ENCODE data around the gene HSBP1.

HSBP1 gene

GRCh38 chr16:83807710-83808572 is at the start of gene HSBP1:
TSS of gene HSBP1 (plus strand) at chr16:83807978. CDS start at chr16:83808077, 99 bp downstream.
- TF ChIP-seq RAD21 (IDR thresholded peaks at IDR 0.05; ENCODE audit: low read depth) (no peak), USF1 (IDR thresholded peaks at IDR 0.05) (no peak), NFIC (IDR thresholded peaks at IDR 0.05) (peak; percentile 48; the same call in 1 of the 2 replicates), TCF12 (IDR thresholded peaks at IDR 0.05; ENCODE audit: low read depth) (peak; percentile 47; the same call in 1 of the 2 replicates), CREB1 (IDR thresholded peaks at IDR 0.05; ENCODE audit: low read depth) (no peak), ZBTB7A (IDR thresholded peaks at IDR 0.05; ENCODE audit: low read depth) (no peak), YY1 (IDR thresholded peaks at IDR 0.05; ENCODE audit: low read depth) (0 out of 2 replicates have a peak, but pooled peaks have one; percentile 36), TEAD4 (IDR thresholded peaks at IDR 0.05) (no peak), CEBPB (IDR thresholded peaks at IDR 0.05) (no peak), FOXM1 (IDR thresholded peaks at IDR 0.05; ENCODE audit: borderline replicate concordance, low read depth) (no peak), EGR1 (IDR thresholded peaks at IDR 0.05) (no peak), EP300 (IDR thresholded peaks at IDR 0.05; ENCODE audit: borderline replicate concordance) (0 out of 2 replicates have a peak, but pooled peaks have one; percentile 25), TAF1 (IDR thresholded peaks at IDR 0.05; ENCODE audit: low read depth) (peak; percentile 75)
- TF ChIP-seq, protein P1, sequence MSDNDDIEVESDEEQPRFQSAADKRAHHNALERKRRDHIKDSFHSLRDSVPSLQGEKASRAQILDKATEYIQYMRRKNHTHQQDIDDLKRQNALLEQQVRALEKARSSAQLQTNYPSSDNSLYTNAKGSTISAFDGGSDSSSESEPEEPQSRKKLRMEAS (IDR thresholded peaks at IDR 0.05): peak; percentile 66; the same call in 1 of the 2 replicates
- TF ChIP-seq, protein P2, sequence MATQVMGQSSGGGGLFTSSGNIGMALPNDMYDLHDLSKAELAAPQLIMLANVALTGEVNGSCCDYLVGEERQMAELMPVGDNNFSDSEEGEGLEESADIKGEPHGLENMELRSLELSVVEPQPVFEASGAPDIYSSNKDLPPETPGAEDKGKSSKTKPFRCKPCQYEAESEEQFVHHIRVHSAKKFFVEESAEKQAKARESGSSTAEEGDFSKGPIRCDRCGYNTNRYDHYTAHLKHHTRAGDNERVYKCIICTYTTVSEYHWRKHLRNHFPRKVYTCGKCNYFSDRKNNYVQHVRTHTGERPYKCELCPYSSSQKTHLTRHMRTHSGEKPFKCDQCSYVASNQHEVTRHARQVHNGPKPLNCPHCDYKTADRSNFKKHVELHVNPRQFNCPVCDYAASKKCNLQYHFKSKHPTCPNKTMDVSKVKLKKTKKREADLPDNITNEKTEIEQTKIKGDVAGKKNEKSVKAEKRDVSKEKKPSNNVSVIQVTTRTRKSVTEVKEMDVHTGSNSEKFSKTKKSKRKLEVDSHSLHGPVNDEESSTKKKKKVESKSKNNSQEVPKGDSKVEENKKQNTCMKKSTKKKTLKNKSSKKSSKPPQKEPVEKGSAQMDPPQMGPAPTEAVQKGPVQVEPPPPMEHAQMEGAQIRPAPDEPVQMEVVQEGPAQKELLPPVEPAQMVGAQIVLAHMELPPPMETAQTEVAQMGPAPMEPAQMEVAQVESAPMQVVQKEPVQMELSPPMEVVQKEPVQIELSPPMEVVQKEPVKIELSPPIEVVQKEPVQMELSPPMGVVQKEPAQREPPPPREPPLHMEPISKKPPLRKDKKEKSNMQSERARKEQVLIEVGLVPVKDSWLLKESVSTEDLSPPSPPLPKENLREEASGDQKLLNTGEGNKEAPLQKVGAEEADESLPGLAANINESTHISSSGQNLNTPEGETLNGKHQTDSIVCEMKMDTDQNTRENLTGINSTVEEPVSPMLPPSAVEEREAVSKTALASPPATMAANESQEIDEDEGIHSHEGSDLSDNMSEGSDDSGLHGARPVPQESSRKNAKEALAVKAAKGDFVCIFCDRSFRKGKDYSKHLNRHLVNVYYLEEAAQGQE (IDR thresholded peaks at IDR 0.05; ENCODE audit: low read depth): peak; percentile 58

DNA sequence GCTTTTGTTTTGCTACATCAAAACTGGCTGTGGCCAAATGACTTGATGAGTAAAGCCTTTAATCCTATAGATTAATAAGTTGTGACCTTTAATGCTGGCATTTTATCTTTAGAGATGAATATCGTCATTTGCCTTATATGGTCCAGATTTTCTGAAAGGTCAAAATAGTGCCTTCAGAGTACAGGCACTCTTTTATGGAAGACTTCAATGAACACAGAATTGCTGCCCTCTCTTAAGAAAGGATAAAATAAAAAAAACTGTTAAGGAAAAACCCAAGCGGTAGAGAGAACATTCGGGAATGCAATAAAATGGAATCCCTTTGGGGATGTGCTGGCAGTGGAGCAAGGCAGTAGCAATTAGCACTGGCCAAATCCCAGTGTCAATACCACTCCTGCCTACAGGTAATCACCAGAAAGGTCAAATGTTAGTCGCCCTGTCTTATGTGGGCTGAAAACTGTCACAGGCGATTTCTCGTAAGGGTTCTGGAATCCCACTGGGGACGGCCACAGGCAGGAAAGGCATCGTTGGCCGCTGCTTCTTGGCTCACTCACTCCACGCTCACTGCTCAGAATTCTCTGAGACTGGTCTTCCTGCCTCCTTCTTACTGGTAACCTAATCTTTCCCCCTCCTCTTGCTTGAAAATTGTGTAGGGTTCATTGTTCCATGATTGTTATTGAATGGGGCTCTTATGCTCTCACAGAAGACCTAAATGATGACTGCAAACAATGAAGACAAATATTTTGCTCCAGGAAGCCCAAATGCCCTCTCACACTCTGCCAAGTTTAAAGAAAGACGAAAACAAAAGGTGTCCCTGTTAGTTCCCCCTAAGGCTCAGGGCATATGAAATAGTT is 45.4 kb upstream of the HSBP1 start:
- TF ChIP-seq CREB1 (IDR thresholded peaks at IDR 0.05; ENCODE audit: low read depth): no peak
- no peak for TF ChIP-seq NFIC (IDR thresholded peaks at IDR 0.05)
- TF ChIP-seq ZBTB7A (IDR thresholded peaks at IDR 0.05; ENCODE audit: low read depth): no peak
- TF ChIP-seq YY1 (IDR thresholded peaks at IDR 0.05; ENCODE audit: low read depth): no peak
- no peak for TF ChIP-seq FOXM1 (IDR thresholded peaks at IDR 0.05; ENCODE audit: borderline replicate concordance, low read depth)

DNA sequence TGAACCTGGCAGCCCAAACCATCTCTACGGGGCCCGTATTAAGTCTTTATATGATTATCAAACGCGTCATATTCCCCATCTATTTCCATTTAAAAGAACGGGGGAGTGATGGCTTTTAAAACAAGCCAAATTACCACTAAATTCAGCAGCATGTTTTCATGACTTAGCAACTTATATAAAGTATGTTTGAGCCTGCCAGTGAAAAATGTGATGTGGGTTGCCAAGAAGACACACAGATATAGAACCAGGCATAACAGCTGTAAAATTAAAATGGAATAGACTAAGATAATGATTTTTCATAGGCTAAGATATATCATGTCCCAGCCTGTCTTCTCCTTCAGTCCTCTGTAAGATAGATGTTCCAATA is 44.8 kb upstream of the HSBP1 start:
- TF ChIP-seq EGR1 (IDR thresholded peaks at IDR 0.05) (no peak), USF1 (IDR thresholded peaks at IDR 0.05) (no peak), RAD21 (IDR thresholded peaks at IDR 0.05; ENCODE audit: low read depth) (no peak), NFIC (IDR thresholded peaks at IDR 0.05) (no peak), TEAD4 (IDR thresholded peaks at IDR 0.05) (no peak), YY1 (IDR thresholded peaks at IDR 0.05; ENCODE audit: low read depth) (no peak), TCF12 (IDR thresholded peaks at IDR 0.05; ENCODE audit: low read depth) (no peak), CEBPB (IDR thresholded peaks at IDR 0.05) (no peak), FOXM1 (IDR thresholded peaks at IDR 0.05; ENCODE audit: borderline replicate concordance, low read depth) (no peak), TAF1 (IDR thresholded peaks at IDR 0.05; ENCODE audit: low read depth) (no peak), EP300 (IDR thresholded peaks at IDR 0.05; ENCODE audit: borderline replicate concordance) (no peak), ZBTB7A (IDR thresholded peaks at IDR 0.05; ENCODE audit: low read depth) (no peak), CREB1 (IDR thresholded peaks at IDR 0.05; ENCODE audit: low read depth) (no peak)
- TF ChIP-seq, protein P2 (IDR thresholded peaks at IDR 0.05; ENCODE audit: low read depth): no peak
- TF ChIP-seq, protein P1 (IDR thresholded peaks at IDR 0.05): no peak

DNA sequence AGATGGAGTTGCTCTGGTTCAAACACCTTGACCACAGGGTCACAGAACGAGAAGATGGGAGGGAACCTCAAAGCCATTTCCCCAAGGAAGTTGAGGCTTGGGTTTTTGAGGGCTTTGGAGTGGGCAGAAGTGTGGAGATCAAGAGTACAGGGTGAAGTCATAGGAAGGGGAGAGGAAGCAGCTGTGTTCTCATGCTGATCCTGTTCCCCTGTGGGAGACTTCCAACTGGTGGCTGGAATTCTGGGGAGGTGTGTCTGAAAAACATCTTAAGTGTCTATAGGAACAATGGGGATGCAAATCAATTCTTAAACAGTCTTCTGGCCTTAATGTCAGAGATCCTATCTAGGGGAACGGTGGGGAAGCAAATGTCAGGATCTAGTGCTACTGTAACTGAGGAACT is 38.8 kb upstream of the HSBP1 start:
- no peak for TF ChIP-seq NFIC (IDR thresholded peaks at IDR 0.05)

DNA sequence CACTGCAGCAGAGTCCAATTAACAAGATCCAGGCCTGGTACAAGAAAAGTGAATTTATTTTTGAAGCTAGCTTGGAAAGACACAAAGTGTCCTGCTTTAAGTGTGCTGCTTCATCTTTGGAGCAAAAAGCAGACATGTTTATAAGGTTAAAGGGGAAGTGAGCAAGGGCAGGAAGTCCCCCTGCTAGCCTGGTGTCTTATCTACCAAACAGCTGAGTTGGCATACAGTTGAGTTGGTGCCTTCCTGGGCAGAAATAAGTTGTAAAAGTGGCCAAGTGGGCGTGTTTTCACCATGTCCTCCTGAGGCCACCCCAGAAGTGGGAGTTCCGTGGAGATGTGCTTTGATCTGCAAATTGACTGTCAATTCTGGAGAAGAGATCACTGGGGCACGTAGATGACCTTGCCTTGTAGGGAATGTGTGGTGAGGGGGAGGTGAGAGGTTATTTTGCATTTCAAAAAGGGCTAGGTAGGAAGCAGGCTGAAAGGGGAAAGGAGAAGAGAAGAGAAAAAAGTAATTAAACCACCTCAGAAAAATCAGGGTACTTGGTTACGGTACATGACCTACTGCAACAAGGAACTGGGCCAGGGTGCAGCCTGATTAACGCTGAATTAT is 38.3 kb upstream of the HSBP1 start:
- TF ChIP-seq TCF12 (IDR thresholded peaks at IDR 0.05; ENCODE audit: low read depth) (no peak), RAD21 (IDR thresholded peaks at IDR 0.05; ENCODE audit: low read depth) (no peak), FOXM1 (IDR thresholded peaks at IDR 0.05; ENCODE audit: borderline replicate concordance, low read depth) (no peak), YY1 (IDR thresholded peaks at IDR 0.05; ENCODE audit: low read depth) (no peak), ZBTB7A (IDR thresholded peaks at IDR 0.05; ENCODE audit: low read depth) (no peak), NFIC (IDR thresholded peaks at IDR 0.05) (no peak), EP300 (IDR thresholded peaks at IDR 0.05; ENCODE audit: borderline replicate concordance) (no peak), USF1 (IDR thresholded peaks at IDR 0.05) (no peak), CREB1 (IDR thresholded peaks at IDR 0.05; ENCODE audit: low read depth) (no peak), EGR1 (IDR thresholded peaks at IDR 0.05) (no peak), CEBPB (IDR thresholded peaks at IDR 0.05) (no peak), TAF1 (IDR thresholded peaks at IDR 0.05; ENCODE audit: low read depth) (no peak), TEAD4 (IDR thresholded peaks at IDR 0.05) (no peak)
- TF ChIP-seq, protein P1 (IDR thresholded peaks at IDR 0.05): no peak
- TF ChIP-seq, protein P2 (IDR thresholded peaks at IDR 0.05; ENCODE audit: low read depth): no peak
